ENCODE measurements around the gene SCCPDH. TPM values are rescaled to one million over a fixed set of nuclear protein-coding genes. Genes with fewer than 3 reads are reported as not detected.

Gene SCCPDH
- total and polyA plus RNA-seq, 2 donors (not counting 1 experiment from before 2014, with no cell fraction given): 1.7 to 6.6 TPM

GRCh38 chr1:246679794-246680177 lies 44.4 kb upstream of the SCCPDH start:
- ChIA-PET CTCF (interaction anchor here (1.0 kb wide), 1 partner anchor 25 kb away, joined by 3 read pairs; no protein-coding TSS in a partner anchor), POLR2A (no interaction called here)
- peaks cover 0 to 3% (median 0%) of the 10 kb centered on the region in 3 donors for H3K9me3 ChIP-seq (ENCODE audit: control extremely low read depth in 1 of 3, control insufficient read depth in 2 of 3, insufficient read depth in 1 of 3, low read length in 2 of 3)
- Mint-ChIP-seq H3K9me3 (ENCODE audit: insufficient read depth) (no peaks in the 10 kb centered on the region), H3K4me3 (no peak overlapping the region), H3K27me3 (no peaks in the 10 kb centered on the region), H3K4me1 (peaks cover 12% of the 10 kb centered on the region), H3K27ac (no peak overlapping the region)
- ATAC-seq (ENCODE audit: low read depth) (no peak), DNase-seq (no peak)
- no peaks in the 10 kb centered on the region for H3K79me2 ChIP-seq (ENCODE audit: control insufficient read depth, insufficient read depth, low read length)
- H3K4me2 ChIP-seq (replicated peaks; ENCODE audit: low read depth, low read length, poor library complexity, severe bottlenecking): no peak overlapping the region
- H3K4me1 ChIP-seq (ENCODE audit: control insufficient read depth in 2 of 2, insufficient read depth in 2 of 2, low read length in 2 of 2): peaks cover 0 to 8% of the 10 kb centered on the region in 2 donors
- no peak for TF ChIP-seq EZH2 (IDR thresholded peaks at IDR 0.05; ENCODE audit: borderline replicate concordance, insufficient read depth, low read depth, low read length, poor library complexity, severe bottlenecking)
- no peak for TF ChIP-seq CTCF (IDR thresholded peaks at IDR 0.05)
- no peaks in the 10 kb centered on the region for H3K36me3 ChIP-seq (replicated peaks in 1 of 2; ENCODE audit: control extremely low read depth in 1 of 2, control insufficient read depth in 1 of 2, extremely low read depth in 1 of 2, insufficient read depth in 2 of 2, low read length in 1 of 2)
- H3K27ac ChIP-seq (ENCODE audit: low read length in 2 of 2): no peak overlapping the region
- no peaks in the 10 kb centered on the region for H3K27me3 ChIP-seq (replicated peaks in 1 of 4; ENCODE audit: control extremely low read depth in 1 of 4, control insufficient read depth in 3 of 4, insufficient read depth in 4 of 4, low read length in 3 of 4)
- no peaks in the 10 kb centered on the region for H4K20me1 ChIP-seq (ENCODE audit: control insufficient read depth, insufficient read depth, low read length, poor library complexity, severe bottlenecking)
- WGBS (ENCODE audit: insufficient coverage): 79% methylated on average over 1 of the region's 1 CpG
- H2AFZ ChIP-seq (ENCODE audit: insufficient read depth, low read depth, low read length, poor library complexity, severe bottlenecking): no peak overlapping the region
- no peak overlapping the region for H3K9ac ChIP-seq (ENCODE audit: low read length)
- intact Hi-C loops (cut with micrococcal nuclease): no loop called here
- H3K4me3 ChIP-seq (ENCODE audit: control extremely low read depth in 1 of 5, extremely low read depth in 1 of 5, insufficient read depth in 1 of 5, low read depth in 2 of 5, low read length in 4 of 5): no peak overlapping the region

- Histone ChIP-seq H3K4me2 (replicated peaks; ENCODE audit: low read depth, low read length, poor library complexity, severe bottlenecking) (no peak overlapping the region), H3K27ac (ENCODE audit: low read length in 2 of 2) (no peak overlapping the region), H3K79me2 (ENCODE audit: control insufficient read depth, insufficient read depth, low read length) (no peaks in the 10 kb centered on the region), H3K4me1 (ENCODE audit: control insufficient read depth in 2 of 2, insufficient read depth in 2 of 2, low read length in 2 of 2) (peaks cover 0 to 8% of the 10 kb centered on the region in 2 donors), H3K27me3 (replicated peaks in 1 of 4; ENCODE audit: control extremely low read depth in 1 of 4, control insufficient read depth in 3 of 4, insufficient read depth in 4 of 4, low read length in 3 of 4) (no peaks in the 10 kb centered on the region), H3K4me3 (ENCODE audit: control extremely low read depth in 1 of 5, extremely low read depth in 1 of 5, insufficient read depth in 1 of 5, low read depth in 2 of 5, low read length in 4 of 5) (no peak overlapping the region), H3K9me3 (ENCODE audit: control extremely low read depth in 1 of 3, control insufficient read depth in 2 of 3, insufficient read depth in 1 of 3, low read length in 2 of 3) (peaks cover 0 to 3% (median 0%) of the 10 kb centered on the region in 3 donors), H4K20me1 (ENCODE audit: control insufficient read depth, insufficient read depth, low read length, poor library complexity, severe bottlenecking) (no peaks in the 10 kb centered on the region), H2AFZ (ENCODE audit: insufficient read depth, low read depth, low read length, poor library complexity, severe bottlenecking) (no peak overlapping the region), H3K36me3 (replicated peaks in 1 of 2; ENCODE audit: control extremely low read depth in 1 of 2, control insufficient read depth in 1 of 2, extremely low read depth in 1 of 2, insufficient read depth in 2 of 2, low read length in 1 of 2) (no peaks in the 10 kb centered on the region), H3K9ac (ENCODE audit: low read length) (no peak overlapping the region)
- ATAC-seq (ENCODE audit: low read depth) (no peak), DNase-seq (no peak)
- POLR2A ChIA-PET: no interaction called here
- H3K9me3 Mint-ChIP-seq (ENCODE audit: insufficient read depth): no peaks in the 10 kb centered on the region
- H3K4me3 Mint-ChIP-seq: no peak overlapping the region
- H3K27me3 Mint-ChIP-seq: no peaks in the 10 kb centered on the region
- H3K27ac Mint-ChIP-seq: no peak overlapping the region
- TF ChIP-seq EZH2 (IDR thresholded peaks at IDR 0.05; ENCODE audit: borderline replicate concordance, insufficient read depth, low read depth, low read length, poor library complexity, severe bottlenecking) (no peak), CTCF (IDR thresholded peaks at IDR 0.05) (no peak)
- intact Hi-C loops (cut with micrococcal nuclease): no loop called here
- WGBS (ENCODE audit: insufficient coverage): 82% methylated on average over 6 of the region's 8 CpGs
- CTCF ChIA-PET: interaction anchor here (1.0 kb wide), 1 partner anchor 24 kb away, joined by 3 read pairs; no protein-coding TSS in a partner anchor
- peaks cover 12% of the 10 kb centered on the region for H3K4me1 Mint-ChIP-seq
Observed at GRCh38 chr1:246680190-246680589, 44.0 kb upstream of the SCCPDH start.
